ENCODE data around the gene GRID2IP.
"Not testable (repeated sequence)": the region's sequence is repeated elsewhere in the genome, so short reads cannot be mapped to it uniquely, and the experiment has no call there.

Gene GRID2IP

DNA sequence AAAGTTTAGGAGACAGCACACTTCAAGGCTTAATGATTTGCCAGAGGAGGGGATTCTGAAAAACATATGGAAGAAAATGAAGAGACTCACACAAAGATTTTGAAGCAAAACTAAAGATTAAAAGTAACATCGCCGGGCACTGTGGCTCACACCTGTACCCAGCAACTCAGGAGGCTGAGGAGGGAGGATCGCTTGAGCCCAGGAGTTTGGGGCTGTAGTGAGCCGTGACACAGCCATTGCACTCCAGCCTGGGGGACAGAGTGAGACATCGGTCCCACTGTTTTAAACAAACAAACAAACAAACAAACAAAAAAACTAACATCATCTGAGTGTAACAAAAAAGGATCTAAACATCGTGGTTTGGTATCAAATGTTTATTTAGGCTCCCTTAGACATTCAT lies 69.8 kb downstream of the GRID2IP start:
- no peak for DNase-seq

DNA sequence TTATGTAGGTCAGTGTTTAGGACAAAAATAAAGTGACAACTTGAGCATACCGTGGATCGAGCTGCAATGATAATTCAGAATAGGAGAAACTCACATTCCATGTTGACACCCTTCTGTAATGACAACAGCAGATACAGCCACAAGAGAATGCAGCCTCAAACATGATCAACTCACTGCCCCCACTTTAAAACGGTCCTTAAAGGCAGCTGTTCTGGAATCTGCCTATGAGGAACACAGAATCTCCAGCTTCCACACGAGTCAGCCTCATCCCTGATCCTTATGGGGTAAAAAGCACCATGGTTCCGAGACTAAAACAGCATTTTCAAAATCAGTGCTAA lies 71.0 kb downstream of the GRID2IP start:
- no peak for DNase-seq

DNA sequence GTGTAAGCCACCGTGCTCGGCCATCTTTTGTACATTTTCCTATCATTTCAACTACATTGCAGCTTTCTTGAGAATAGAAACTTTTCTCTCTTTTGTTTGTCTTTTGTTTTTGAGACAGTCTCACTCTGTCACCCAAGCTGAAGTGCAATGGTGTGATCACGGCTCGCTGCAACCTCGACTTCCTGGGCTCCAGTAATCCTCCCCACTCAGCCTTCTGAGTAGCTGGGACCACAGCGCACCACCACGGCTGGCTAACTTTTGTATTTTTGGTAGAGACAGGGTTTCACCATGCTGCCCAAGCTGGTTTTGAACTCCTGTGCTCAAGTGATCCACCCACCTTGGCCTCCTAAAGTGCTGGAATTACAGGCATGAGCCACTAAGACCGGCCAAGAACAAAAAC lies 72.2 kb downstream of the GRID2IP start:
- peak; percentile 10 for DNase-seq

DNA sequence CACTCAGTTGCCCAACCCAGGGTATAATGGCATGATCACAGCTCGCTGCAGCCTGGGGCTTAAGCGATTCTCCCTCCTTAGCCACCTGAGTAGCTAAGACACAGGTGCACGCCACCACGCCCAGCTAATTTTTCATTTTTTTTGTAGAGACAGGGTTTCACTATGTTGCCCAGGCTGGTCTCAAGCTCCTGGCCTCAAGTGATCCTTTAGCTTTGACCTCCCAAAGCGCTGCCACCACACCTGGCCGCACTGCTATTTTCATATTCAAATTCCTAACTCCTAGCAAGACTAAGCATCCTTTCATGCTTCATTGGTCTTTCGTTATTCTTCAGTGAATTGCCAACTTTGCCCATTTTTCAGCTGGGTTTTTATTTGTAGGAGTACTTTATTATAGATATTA lies 73.1 kb downstream of the GRID2IP start:
- DNase-seq: no peak

DNA sequence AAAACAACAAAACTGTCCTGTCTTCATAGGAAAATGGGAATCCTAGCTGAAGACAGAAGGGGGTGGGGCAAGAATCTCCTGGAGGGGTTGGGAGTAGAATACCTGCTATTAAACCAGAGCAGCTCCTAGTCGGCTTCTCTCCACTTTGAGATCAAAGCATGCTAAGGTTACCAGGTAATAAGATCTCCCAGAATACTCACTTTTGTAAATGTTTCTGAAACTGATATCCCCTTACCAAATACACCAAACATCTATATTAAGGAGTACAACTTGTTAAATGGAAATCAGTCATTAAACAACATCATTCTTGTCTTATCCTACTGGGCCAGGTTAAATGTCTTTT lies 74.0 kb downstream of the GRID2IP start:
- no peak for DNase-seq

DNA sequence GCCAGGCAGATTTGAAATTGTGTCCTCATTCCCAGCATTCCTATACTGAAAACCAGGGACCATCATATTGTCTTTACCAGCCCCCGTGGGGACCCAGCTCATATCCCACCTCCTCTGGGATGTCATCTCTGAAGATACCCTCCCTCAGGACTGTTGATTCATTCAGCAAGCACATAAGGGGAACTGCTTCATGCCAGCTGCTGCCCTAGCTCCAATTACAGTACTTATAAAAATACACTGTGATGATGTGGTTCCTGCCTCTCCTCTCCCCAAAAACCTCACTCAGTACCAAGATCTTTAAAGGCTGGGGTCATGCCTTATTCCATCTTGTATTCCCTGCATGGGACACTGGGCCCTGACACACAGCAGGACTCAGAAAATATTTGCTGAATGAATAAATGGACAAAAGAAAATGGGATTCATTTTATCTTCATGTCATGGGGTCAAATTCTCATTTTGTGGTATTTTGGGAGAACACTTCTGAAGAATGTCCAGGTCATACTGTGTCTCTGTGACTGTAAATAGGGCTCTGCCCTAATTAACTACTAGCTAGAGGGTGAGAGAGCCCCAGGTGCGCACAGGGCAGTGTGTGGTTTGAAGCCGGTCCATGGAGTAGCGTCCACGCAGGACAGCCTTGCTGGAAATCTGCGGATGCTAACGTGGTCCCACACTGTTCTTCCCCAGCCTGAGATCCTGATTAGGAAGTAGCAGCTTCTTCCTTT lies 74.5 kb downstream of the GRID2IP start:
- no peak for DNase-seq

DNA sequence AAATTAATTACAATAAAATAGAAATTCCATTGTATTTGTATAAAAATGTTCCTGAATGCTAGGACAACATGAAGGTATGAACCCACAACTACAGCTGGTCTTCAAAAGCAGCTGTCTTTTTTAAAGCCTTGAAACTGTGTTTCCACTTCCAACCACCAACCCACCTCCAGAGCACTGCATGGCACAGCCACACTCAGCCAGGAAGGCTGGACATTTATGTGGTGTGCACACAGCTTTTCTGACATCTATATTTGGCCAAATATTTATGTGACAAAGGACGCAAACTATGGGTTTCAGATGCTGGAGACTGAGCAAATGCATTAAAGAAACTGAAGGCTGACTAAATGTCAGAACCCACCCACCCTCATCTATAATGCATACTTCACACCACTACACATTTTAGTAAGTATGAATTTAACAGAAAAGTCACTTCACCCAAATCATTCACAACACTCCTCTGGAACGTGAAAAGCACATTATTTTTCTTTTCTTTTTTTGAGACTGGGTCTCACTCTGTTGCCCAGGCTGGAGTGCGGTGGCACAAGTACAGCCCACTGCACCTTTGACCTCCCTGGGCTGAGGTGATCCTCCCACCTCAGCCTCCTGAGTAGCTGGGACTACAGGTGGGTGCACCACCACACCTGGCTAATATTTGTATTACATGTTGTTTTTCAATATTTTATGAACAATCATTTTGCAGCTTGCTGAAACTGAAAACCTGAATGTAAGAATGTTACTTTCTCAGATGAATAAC lies 75.7 kb downstream of the GRID2IP start:
- DNase-seq: no peak

DNA sequence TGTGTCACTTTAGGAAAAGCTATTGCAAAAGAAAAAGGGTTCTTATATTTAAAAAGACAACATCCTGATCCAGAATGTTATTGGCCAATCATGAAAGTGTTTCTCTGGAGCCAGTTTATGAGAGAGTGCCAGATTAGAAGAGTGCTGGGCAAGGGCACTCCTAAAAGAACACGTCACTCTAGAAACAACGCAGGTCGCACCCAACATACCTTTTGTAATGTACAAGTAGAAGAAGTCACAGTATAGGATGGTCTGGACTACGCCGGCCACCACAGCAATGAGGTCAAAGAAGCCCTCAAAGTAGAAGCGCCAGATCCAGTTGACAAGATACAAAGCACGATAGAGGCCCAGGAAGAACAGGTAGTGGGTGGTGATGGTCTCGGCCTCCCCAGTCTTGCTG lies 85.4 kb downstream of the GRID2IP start:
- DNase-seq: no peak

DNA sequence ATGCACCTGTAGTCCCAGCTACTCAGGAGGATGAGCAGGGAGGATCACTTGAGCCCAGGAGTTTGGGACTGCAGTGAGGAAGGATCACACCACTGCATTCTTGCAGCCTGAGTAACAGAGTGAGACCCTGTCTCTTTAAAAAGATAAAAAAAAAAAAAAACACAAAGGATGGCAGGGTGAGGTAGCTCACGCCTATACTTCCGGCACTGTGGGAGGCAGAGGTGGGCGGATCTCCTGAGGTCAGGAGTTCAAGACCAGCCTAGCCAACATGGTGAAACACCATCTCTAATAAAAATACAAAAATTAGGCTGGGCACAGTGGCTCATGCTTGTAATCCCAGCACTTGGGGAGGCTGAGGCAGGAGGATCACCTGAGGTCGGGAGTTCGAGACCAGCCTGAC lies 87.7 kb downstream of the GRID2IP start:
- DNase-seq: not testable (repeated sequence)

DNA sequence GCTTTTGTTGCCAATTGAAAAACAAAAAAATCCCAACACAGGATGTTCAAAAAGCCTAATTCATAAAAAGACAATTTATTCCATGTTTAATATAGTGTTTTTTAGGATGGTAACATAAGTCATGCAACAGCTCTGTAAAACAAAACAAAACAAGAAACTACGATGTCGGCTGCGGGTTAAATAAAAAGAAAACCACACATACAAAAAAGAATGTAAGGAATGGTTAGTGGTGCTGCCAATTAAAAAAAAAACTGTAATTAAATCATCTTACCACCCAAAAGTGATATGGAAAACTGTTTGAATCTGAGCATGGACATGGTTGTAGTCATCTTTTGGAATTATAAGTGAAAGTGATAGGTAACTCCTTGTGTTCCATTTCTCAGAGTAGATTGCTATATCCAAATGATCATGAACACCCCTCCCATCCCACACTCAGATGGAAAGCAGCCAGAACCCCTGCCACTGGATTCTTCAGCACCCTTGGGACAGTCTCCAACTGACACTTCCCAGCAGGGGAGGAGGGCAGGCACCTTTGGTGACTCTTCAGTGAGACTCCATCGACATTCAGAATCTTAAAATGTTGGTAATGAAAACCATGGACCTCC lies 89.2 kb downstream of the GRID2IP start:
- DNase-seq: no peak

DNA sequence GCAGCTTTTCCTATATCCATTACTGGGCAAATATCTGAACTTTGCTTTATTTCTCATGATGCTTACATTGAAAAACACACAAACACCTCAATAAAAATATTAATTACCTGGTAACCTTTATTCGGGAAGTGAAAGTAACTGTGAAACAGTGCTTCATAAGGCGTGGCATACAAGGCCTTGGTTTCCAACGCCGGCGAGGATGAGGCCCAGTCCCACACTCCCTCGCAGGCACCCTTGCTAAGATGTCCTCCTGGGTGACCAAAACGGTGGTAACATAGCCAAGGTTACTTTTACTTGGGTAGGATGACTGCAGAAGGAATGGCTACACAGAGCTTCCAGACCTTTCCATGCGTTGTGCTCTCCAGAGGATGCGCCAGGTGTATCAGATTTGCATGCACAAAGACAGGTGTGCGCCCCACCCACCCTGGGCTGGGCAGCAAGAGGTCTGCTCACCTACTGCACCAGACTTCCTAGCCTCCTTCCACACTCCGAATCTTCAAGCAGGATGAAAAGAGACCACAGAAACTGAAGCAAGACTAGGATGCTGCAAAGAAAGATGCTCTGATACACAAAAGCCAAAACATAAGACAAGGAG lies 90.2 kb downstream of the GRID2IP start:
- no peak for DNase-seq

DNA sequence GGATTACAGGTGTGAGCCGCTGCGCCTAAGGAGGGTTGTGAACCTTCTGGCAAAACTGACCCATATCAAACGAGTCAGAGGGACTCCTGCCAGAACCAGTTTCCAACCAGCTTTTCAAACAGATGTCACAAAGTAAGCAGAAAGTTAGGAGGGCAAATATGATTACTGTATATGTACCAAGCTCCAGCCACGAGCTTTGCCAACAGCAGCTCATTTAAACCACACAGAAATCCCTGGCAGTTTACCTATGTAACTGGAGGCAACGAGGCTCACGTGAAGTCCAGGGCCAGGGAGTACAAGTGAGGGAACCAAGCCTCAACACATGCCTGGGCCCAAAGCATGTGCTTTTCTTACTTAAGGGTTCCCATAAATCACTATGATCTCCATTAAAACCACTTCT lies 91.0 kb downstream of the GRID2IP start:
- DNase-seq: no peak

DNA sequence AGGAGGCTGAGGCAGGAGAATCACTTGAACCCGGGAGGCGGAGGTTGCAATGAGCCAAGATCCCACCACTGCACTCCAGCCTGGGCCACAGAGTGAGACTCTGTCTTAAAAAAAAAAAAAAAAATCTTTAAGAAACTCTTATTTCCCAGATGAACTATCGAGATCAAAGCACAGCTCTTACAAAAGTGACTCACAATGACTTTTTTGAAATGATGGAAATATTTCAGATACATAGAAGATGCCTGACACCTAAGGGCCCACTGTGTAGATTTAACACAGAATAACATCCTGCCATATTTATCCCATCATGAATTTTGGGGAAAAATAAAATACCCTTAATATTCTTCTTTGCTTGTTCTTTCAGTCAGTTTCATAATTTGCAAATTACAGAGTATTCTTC lies 92.6 kb downstream of the GRID2IP start:
- not testable (repeated sequence) for DNase-seq

DNA sequence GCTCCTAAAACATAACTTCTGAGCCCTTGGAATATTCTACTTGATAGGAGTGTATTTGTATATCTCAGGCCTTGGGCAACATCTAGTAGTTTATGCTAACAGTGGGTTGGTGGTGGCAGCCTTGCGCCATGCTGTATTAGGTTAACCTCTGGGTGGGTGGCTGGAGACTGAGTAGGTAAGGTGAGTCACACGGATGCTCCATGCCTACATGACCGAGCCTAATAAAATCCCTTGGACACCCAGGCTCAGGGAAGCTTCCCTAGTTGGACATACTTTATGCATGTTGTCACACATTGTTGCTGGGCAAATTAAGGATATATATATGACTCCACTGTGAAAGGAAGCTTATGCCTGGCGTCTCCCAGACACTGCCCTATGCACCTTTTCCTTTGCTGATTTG lies 97.5 kb downstream of the GRID2IP start:
- DNase-seq: no peak

DNA sequence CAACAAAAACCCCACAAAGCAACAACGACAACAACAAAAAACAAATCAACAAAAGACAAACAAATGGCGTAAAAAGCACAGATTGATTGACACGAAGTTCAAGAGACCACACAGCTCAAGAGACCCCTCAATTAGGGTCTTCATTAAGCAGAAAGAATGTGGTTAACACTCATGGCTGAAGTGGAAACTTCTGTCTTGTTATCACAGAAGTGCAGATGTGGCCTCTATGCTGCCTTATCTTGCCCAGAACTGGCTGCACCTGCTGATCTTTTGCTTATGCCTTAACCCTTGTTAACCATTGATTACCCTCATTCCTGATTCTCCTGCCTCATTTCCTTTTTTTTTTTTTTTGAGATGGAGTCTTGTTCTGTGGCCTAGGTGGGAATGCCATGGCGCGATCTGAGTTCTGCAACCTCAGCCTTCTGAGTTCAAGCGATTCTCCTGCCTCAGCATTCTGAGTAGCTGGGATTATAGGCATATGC lies 100.0 kb downstream of the GRID2IP start:
- DNase-seq: no peak

DNA sequence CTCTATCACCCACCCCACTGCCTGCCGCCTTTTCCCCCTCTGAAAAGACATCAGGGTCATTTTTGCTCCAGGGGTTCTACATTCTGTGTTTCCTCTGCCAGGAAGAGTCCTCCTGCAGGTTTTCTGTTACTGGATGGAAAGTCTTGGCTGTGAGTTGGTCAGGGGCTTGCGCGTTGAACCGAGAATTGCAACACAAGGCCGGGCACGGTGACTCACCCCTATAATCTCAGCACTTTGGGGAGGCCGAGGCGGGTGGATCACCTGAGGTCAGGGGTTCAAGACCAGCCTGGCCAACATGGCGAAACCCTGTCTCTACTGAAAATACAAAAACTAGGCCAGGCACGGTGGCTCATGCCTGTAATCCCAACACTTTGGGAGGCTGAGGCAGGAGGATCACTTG lies 100.7 kb downstream of the GRID2IP start:
- DNase-seq: not testable (repeated sequence)

DNA sequence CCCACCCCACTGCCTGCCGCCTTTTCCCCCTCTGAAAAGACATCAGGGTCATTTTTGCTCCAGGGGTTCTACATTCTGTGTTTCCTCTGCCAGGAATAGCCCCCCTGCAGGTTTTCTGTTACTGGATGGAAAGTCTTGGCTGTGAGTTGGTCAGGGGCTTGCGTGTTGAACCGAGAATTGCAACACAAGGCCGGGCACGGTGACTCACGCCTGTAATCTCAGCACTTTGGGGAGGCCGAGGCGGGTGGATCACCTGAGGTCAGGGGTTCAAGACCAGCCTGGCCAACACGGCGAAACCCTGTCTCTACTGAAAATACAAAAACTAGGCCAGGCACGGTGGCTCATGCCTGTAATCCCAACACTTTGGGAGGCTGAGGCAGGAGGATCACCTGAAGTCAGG lies 101.4 kb downstream of the GRID2IP start:
- not testable (repeated sequence) for DNase-seq

DNA sequence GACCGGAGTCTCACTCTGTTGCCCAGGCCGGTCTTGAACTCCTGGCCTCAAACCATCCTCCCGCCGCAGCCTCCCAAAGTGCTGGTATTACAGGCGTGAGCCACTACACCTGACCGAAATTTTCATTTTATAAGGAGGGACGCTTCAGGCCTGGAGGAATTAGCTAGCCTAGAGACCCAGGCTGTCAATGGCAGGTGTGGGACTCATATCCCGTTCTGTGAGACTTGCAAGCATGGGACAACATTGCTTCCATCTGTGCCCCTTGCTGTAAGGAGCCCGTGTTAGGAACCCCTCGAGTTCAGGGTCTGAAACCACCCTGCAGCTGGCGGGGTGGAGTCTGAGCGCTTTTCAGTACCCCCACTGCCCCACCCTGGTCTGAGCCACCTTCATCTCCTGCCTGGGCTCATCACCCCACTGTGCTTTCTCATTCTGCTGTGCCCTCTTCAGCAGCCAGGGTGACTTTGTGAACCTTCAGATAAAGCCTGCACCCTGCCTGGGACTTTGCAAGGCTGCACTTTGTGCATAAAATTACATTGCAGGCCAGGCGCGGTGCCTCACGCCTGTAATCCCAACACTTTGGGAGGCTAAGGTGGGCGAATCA lies 102.2 kb downstream of the GRID2IP start:
- no peak for DNase-seq

DNA sequence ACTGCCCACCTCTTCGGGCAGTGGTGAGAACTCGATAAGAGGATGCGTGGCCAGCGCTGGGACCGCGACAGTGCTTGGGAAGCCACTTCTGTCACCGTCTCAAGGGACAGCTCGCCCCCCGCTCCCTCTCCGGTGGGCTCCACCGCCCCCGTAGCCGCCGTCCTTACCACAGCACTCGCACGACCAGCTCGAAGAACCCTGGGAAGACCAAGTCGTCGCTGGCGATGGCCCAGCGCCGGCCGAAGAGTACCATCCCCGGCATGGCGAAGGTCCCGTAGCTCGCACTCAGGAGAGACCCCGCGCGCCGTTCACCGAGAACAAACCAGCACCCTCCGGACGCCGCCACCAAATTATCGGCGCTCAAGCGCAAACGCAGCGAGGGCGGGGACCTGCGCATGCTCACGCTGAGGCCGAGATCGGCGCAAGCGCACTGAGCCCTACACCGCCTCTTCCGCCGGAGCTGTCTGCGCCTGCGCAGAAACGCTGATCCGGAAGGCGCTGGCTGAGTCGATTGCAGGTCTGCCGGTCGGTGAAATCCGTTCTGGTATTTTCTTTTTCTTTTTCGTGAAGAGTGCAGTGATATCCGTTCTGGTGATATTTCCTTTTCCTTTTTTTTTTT lies 103.6 kb downstream of the GRID2IP start, which contains the start of gene DAGLB:
Gene DAGLB (minus strand): TSS at position 374 of the 619 bp plus-strand sequence. CDS start 112 bp downstream, at position 262.
- peak; percentile 96 for DNase-seq
